PC-3 (cell line): ENCODE data around the gene COLEC12. TPM values are rescaled to one million over a fixed set of nuclear protein-coding genes. Genes with fewer than 3 reads are reported as not detected.

Experiments
- ATAC-seq: fragments of 200-7000 bp; cut with Tn5 transposase; 2 replicates; pipeline ENCODE4 v1.9.1; 2020; ENCODE audit warnings: mild to moderate bottlenecking, moderate library complexity
- BruUV-seq: library from RNA; stranded (reverse); fragments of 400-500 nt; replicated peaks from 2 replicates; lab custom pipeline; 2021; lab: Mats Ljungman, UMichigan
- CTCF ChIA-PET: fragments of 300-600 bp; sonication (Branson Sonifier 250); formaldehyde crosslinking; loops from one replicate; lab custom pipeline; 2022; ENCODE audit warnings: antibody characterized with exemption; lab: Charles Lee
- POLR2A ChIA-PET: fragments of 300-600 bp; sonication (Branson Sonifier 250); formaldehyde crosslinking; loops from one replicate; lab custom pipeline; 2022; ENCODE audit warnings: antibody characterized with exemption; ENCODE audit not compliant: unreplicated experiment; lab: Charles Lee
- DNase-seq: peaks from one replicate; pipeline ENCODE4 v3.0.0-alpha.2; 2015
- H2AFZ ChIP-seq: fragments of 300-600 bp; sonication (generic); 2 replicates; pipeline ENCODE4 v1.6.0; 2016; ENCODE audit warnings: antibody characterized with exemption, low read length
- H3F3A ChIP-seq: fragments of 300-600 bp; sonication (generic); one replicate; pipeline ENCODE4 v1.6.0; 2017; ENCODE audit warnings: antibody characterized with exemption, low read length, control low read depth, mild to moderate bottlenecking; ENCODE audit not compliant: unreplicated experiment
- H3K27ac ChIP-seq: fragments of 300-600 bp; sonication (generic); 2 replicates; pipeline ENCODE4 v1.5.1; 2016; ENCODE audit warnings: mild to moderate bottlenecking, low read length
- H3K27me3 ChIP-seq: fragments of 300-600 bp; sonication (generic); 2 replicates; pipeline ENCODE4 v1.6.1; 2016; ENCODE audit warnings: low read length, mixed read lengths
- H3K36me3 ChIP-seq: fragments of 300-600 bp; sonication (generic); 2 replicates; pipeline ENCODE4 v1.6.1; 2016; ENCODE audit warnings: low read depth, mixed run types, low read length, mixed read lengths
- H3K4me1 ChIP-seq: fragments of 300-600 bp; sonication (generic); 2 replicates; pipeline ENCODE4 v1.5.1; 2016; ENCODE audit warnings: low read length; ENCODE audit not compliant: insufficient read depth
- H3K4me2 ChIP-seq: fragments of 300-600 bp; sonication (generic); 2 replicates; pipeline ENCODE4 v1.6.0; 2016; ENCODE audit warnings: low read length
- H3K4me3 ChIP-seq: fragments of 300-600 bp; sonication (generic); 2 replicates; pipeline ENCODE4 v1.5.1; 2016; ENCODE audit warnings: mild to moderate bottlenecking, low read length, mixed read lengths
- H3K79me2 ChIP-seq: fragments of 300-600 bp; sonication (generic); 2 replicates; pipeline ENCODE4 v1.6.1; 2017; ENCODE audit warnings: low read length, mixed read lengths
- H3K9ac ChIP-seq: fragments of 300-600 bp; sonication (generic); 2 replicates; pipeline ENCODE4 v1.6.0; 2016; ENCODE audit warnings: mild to moderate bottlenecking, low read length
- H3K9me2 ChIP-seq: fragments of 300-600 bp; sonication (generic); replicated peaks from 2 replicates; pipeline ENCODE4 v1.6.1; 2016; ENCODE audit warnings: mixed run types, low read length, mixed read lengths
- H3K9me3 ChIP-seq: fragments of 300-600 bp; sonication (generic); 2 replicates; pipeline ENCODE4 v1.6.1; 2016; ENCODE audit warnings: low read length, mixed read lengths
- H4K20me1 ChIP-seq: fragments of 300-600 bp; sonication (generic); 2 replicates; pipeline ENCODE4 v1.6.1; 2016; ENCODE audit warnings: low read length, mixed read lengths
- CTCF ChIP-seq: fragments of 300-600 bp; sonication (generic); conservative IDR thresholded peaks from 2 replicates; pipeline ENCODE4 v1.5.1; 2017; ENCODE audit warnings: antibody characterized with exemption, low read depth, mild to moderate bottlenecking, low read length
- EZH2 ChIP-seq: fragments of 300-600 bp; sonication (generic); IDR thresholded peaks from one replicate; pipeline ENCODE4 v1.6.1; 2017; ENCODE audit warnings: antibody characterized with exemption, mild to moderate bottlenecking, low read length; ENCODE audit not compliant: unreplicated experiment
- EZH2phosphoT487 ChIP-seq: fragments of 300-600 bp; sonication (generic); IDR thresholded peaks from 2 replicates; pipeline ENCODE4 v1.6.1; 2018; ENCODE audit warnings: mild to moderate bottlenecking, antibody characterized with exemption, low read length, borderline replicate concordance
- intact Hi-C: fragments of 100-400 bp; cut with micrococcal nuclease; formaldehyde crosslinking; loops from 2 replicates; pipeline ENCODE4 v1.9.0; 2023
- total RNA-seq: library from RNA; depleted of rRNA; stranded (reverse); fragments of >200 nt; gene quantifications from 2 replicates; pipeline ENCODE4 v1.2.3, GENCODE V29; 2014

COLEC12 gene
- total RNA-seq, 1 experiment from 2014 or later: 0.04 TPM

- no peak overlapping the region for H3K4me3 ChIP-seq
- no peaks in the 10 kb centered on the region for H3K4me1 ChIP-seq
- ATAC-seq (peak; percentile 15; the same call in 1 of the 2 replicates), DNase-seq (peak; percentile 45)
- no peaks in the 10 kb centered on the region for H3F3A ChIP-seq
- H4K20me1 ChIP-seq: no peaks in the 10 kb centered on the region
- CTCF ChIA-PET: no interaction called here
- no TSS peak for BruUV-seq
- POLR2A ChIA-PET: no interaction called here
- H3K9me3 ChIP-seq: 0 out of 2 replicates have a peak, but pooled peaks cover 7% of the 10 kb centered on the region
- no peak for TF ChIP-seq EZH2
- TF ChIP-seq EZH2phosphoT487: no peak
- TF ChIP-seq CTCF: no peak
- peak overlapping the region; percentile 5; the same call in 1 of the 2 replicates for H3K4me2 ChIP-seq
- no peaks in the 10 kb centered on the region for H3K9me2 ChIP-seq
- intact Hi-C loops: no loop called here
- H3K9ac ChIP-seq: no peak overlapping the region
- H3K27ac ChIP-seq: no peak overlapping the region
- H2AFZ ChIP-seq: no peak overlapping the region
- no peaks in the 10 kb centered on the region for H3K36me3 ChIP-seq
- peaks cover 39% of the 10 kb centered on the region for H3K27me3 ChIP-seq
- no peaks in the 10 kb centered on the region for H3K79me2 ChIP-seq
Measured at GRCh38 chr18:449374-449773, 51.1 kb downstream of the COLEC12 start.

GRCh38 chr18:448116-448790 is 52.2 kb downstream of the COLEC12 start:
- Histone ChIP-seq H3K79me2 (no peaks in the 10 kb centered on the region), H3K9me3 (0 out of 2 replicates have a peak, but pooled peaks cover 7% of the 10 kb centered on the region), H3K4me1 (no peaks in the 10 kb centered on the region), H3K27ac (no peak overlapping the region), H3K4me2 (no peak overlapping the region), H3K9me2 (no peaks in the 10 kb centered on the region), H2AFZ (no peak overlapping the region), H3K9ac (no peak overlapping the region), H3K4me3 (no peak overlapping the region), H4K20me1 (no peaks in the 10 kb centered on the region), H3K27me3 (peaks cover 42% of the 10 kb centered on the region), H3F3A (no peaks in the 10 kb centered on the region), H3K36me3 (no peaks in the 10 kb centered on the region)
- no peak for DNase-seq
- CTCF ChIA-PET: no interaction called here
- POLR2A ChIA-PET: no interaction called here
- no peak for ATAC-seq
- intact Hi-C loops: no loop called here
- TF ChIP-seq CTCF: no peak
- TF ChIP-seq EZH2phosphoT487: no peak
- TF ChIP-seq EZH2: no peak
- BruUV-seq: no TSS peak

GRCh38 chr18:446941-447560 is 53.5 kb downstream of the COLEC12 start:
- DNase-seq (no peak), ATAC-seq (no peak)
- ChIA-PET CTCF (no interaction called here), POLR2A (no interaction called here)
- Histone ChIP-seq H4K20me1 (no peaks in the 10 kb centered on the region), H3K27me3 (peaks cover 36% of the 10 kb centered on the region), H3K4me2 (no peak overlapping the region), H3F3A (no peaks in the 10 kb centered on the region), H3K9me2 (no peaks in the 10 kb centered on the region), H3K27ac (no peak overlapping the region), H3K79me2 (no peaks in the 10 kb centered on the region), H2AFZ (no peak overlapping the region), H3K36me3 (no peaks in the 10 kb centered on the region), H3K4me3 (no peak overlapping the region), H3K4me1 (no peaks in the 10 kb centered on the region), H3K9me3 (0 out of 2 replicates have a peak, but pooled peaks cover 7% of the 10 kb centered on the region), H3K9ac (no peak overlapping the region)
- no TSS peak for BruUV-seq
- TF ChIP-seq EZH2phosphoT487: no peak
- no peak for TF ChIP-seq EZH2
- intact Hi-C loops: no loop called here
